ENCODE measurements around the gene LTO1.
"Not testable (repeated sequence)": the region's sequence is repeated elsewhere in the genome, so short reads cannot be mapped to it uniquely, and the experiment has no call there.

LTO1 gene

DNA sequence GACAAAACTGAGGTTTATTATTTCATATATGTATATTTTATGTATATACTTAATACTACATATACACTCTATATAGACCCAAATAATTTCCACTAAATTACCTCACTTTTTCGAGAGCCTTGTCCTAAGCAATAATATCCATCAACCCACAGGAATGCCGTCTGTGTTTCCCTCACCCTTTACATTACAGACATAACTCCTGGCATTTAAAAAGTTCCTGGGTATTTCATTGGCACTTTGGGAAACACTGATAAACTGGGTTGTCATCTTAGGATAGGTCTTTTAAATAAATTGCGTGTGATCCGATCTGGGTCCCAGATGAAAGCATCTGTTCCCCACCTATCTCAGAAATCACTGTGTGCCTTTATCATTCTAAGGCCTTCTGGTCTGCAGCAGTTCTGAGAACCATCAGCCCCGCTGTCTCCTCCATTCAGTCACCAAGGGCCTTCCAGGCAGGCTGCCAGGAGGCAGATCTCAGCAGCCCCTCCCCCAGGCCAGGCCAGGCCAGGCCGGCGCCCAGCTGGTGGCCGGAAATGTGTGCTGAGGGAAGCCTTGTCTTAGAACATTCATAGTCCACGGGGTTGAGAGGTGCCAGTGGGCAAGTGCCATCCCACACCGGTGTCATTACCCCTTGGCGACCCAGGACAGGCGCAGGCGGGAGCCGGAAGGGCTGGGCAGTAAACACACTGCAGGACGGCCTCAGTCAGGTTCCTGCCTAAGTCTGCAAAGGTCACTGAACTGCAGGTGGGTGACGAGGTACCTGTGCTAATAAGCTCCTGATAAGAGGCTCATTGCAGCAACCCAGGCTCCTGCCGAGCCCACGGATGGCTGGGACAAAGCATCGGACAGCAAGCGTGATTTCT, 25.4 kb upstream of the LTO1 start:
- no peak for DNase-seq (ENCODE audit: low read depth in 2 of 2)

GRCh38 chr11:69699213-69699612, 24.1 kb upstream of the LTO1 start:
- no peak for DNase-seq (ENCODE audit: low read depth in 2 of 2)

GRCh38 chr11:69698362-69698761, 23.2 kb upstream of the LTO1 start:
- DNase-seq (ENCODE audit: low read depth in 2 of 2), result no peak

- no peak for DNase-seq (ENCODE audit: low read depth in 2 of 2)
Measured at GRCh38 chr11:69697861-69698260, 22.7 kb upstream of the LTO1 start.

GRCh38 chr11:69697469-69697843, 22.3 kb upstream of the LTO1 start:
- no peak for DNase-seq (ENCODE audit: low read depth in 2 of 2)

DNA sequence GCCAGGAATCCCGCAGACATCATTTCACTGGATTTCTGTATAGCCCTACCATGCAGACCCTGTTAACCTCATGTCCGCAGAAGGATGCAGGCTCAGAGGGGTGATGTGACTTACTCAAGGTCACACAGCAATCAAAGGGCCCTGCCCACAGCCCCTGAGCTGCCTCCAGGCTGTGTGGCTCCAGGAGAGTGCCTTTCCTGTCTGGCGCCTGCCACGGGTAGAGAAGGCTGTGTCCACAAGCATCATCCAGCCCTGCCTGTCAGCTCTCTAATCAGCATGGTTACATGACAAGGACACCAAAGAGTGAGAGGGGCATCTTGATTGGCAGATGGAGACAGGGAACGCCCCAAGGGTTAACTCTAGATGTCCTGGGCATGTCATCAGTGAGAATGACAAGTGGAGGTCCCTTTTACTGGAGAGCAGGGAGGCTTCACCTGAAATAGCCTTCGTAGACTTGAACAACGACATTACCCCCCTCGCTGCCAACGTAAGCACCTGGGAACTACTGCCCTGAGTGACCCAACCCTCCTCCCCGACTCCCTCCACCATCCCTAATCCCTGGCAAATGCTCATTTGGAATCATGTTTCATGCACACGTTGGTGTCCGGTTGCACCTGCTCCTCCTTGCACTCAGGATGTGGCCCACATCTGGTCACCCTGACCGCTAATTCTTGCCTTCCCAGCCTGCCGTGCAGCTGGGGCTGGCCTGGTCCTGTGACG, 21.8 kb upstream of the LTO1 start:
- DNase-seq (ENCODE audit: low read depth in 2 of 2), result no peak

- DNase-seq (ENCODE audit: low read depth in 2 of 2), result not testable (repeated sequence)
Measured at GRCh38 chr11:69695995-69696394, 20.8 kb upstream of the LTO1 start.

DNA sequence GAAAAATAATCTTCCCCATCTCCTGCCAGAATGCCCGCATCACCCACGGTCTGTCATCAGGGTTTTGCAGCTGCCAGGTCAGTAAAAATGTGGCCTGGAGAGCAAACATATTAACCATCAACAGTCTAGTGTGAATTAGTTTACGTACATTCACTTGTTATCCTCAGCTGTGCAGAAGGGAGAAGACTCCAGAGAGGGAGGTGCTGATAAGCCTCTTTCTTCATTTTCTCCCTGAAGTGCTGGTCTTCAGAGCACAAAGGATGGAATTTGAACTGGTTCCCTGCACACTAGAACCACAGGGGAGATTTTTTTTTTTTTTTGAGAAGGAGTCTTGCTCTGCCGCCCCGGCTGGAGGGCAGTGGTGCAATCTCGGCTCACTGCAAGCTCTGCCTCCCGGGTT, 20.4 kb upstream of the LTO1 start:
- no peak for DNase-seq (ENCODE audit: low read depth in 2 of 2)

DNA sequence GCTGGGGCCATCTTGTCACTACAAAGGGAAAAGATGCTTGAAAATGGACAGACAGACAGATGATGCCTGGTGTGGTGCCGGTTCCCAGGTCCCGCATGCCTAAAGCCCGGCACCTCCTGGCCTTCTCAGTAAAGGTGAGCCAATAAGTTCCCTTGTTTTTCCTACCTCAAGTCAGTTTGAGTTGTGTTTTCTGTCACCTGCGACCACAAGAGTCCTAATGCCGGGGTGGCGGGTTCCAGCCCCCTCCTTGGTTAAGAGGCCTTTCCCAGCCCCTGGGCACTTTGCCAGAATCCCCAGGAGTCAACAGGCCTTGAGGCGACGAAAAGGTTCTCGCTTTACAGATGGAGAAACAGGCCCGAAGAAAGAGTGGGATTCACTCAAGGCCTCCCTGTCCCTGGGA, 19.6 kb upstream of the LTO1 start:
- no peak for DNase-seq (ENCODE audit: low read depth in 2 of 2)

- no peak for DNase-seq (ENCODE audit: low read depth in 2 of 2)
Measured at GRCh38 chr11:69692422-69692821, 17.3 kb upstream of the LTO1 start.

- DNase-seq (ENCODE audit: low read depth in 2 of 2), result no peak
Measured at GRCh38 chr11:69691463-69691862, 16.3 kb upstream of the LTO1 start.

- no peak for DNase-seq (ENCODE audit: low read depth in 2 of 2)
Measured at GRCh38 chr11:69689484-69690319, 14.5 kb upstream of the LTO1 start.

- not testable (repeated sequence) for DNase-seq (ENCODE audit: low read depth in 2 of 2)
Measured at GRCh38 chr11:69687969-69688771, 13.0 kb upstream of the LTO1 start.

GRCh38 chr11:69686856-69687255, 11.7 kb upstream of the LTO1 start:
- no peak for DNase-seq (ENCODE audit: low read depth in 2 of 2)

DNA sequence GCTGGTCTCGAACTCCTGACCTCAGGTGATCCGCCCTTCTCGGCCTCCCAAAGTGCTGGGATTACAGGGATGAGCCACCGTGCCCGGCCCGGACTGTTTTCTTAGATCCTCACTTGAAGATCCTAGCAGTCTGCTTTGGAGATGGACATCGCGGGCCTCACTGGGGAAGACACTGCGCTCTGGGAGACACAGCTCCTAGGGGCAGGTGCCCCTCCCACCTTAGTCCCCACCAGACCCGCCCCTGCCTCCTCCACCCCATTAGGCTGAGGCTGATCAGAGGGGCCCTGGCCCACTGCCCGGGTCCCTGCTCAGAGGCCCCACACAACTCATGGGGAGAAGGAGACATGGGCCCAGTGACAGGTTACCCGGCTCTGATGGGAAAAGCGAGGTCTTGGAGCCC, 11.3 kb upstream of the LTO1 start:
- no peak for DNase-seq (ENCODE audit: low read depth in 2 of 2)

- DNase-seq (ENCODE audit: low read depth in 2 of 2), result no peak
Measured at GRCh38 chr11:69685348-69685747, 10.2 kb upstream of the LTO1 start.

DNA sequence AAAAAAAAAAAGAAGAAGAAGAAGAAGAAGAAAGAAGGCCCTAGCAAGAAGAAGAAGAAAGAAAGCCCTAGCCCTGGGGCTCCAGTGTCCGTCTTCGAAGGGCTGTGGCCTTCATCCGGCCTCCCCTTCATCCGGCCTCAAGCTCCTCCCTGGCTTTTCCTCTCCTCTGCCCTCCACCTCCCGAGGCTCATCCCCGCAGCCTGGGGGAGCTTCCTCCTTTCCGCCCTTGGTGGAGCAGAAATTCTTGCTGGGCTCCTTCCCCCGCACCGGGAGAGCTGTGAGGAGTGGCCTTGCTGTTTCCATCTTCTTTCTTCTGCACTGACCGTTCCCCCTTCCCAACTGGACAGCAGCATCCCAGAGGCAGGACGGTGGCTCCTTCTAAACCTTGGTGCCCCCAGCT, 9.5 kb upstream of the LTO1 start:
- DNase-seq (ENCODE audit: low read depth in 2 of 2), result no peak

GRCh38 chr11:69683764-69684333, 8.7 kb upstream of the LTO1 start:
- DNase-seq (ENCODE audit: low read depth in 2 of 2), result no peak

- no peak for DNase-seq (ENCODE audit: low read depth in 2 of 2)
Measured at GRCh38 chr11:69682681-69683326, 7.7 kb upstream of the LTO1 start.

DNA sequence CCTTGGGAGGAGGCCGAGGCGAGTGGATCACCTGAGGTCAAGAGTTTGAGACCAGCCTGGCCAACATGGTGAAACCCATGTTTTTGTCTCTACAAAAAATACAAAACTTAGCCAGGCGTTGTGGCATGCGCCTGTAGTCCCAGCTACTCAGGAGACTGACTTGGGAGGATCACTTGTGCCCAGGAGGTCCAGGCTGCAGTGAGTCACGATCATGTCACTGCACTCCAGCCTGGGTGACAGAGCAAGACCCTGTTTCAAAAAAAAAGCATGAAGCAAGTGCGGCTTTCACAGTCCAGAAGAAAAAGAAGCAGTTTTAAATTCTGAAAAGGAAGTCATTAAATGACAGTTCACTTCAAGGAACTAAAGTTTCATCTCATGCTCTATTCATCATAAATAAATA, 7.1 kb upstream of the LTO1 start:
- no peak for DNase-seq (ENCODE audit: low read depth in 2 of 2)

GRCh38 chr11:69680688-69681087, 5.5 kb upstream of the LTO1 start:
- DNase-seq (ENCODE audit: low read depth in 2 of 2), result no peak

All from stimulated activated CD4-positive, alpha-beta T cell treated with anti-CD3 and anti-CD28 coated beads, Interleukin-15, amount 100 ng/mL, for 48 hours (primary cell).